GM21526 (cell line): Measurements from ENCODE around the gene GPR183.

Experiments
- ATAC-seq: cut with Tn5 transposase; IDR thresholded peaks from one replicate; pipeline ENCODE4 v1.9.1; 2021; ENCODE audit warnings: moderate library complexity; ENCODE audit not compliant: unreplicated experiment, low FRiP score

Gene GPR183

GRCh38 chr13:99339736-99340397, 32.7 kb upstream of the GPR183 start:
- no peak for ATAC-seq

- ATAC-seq, result no peak
Observed at GRCh38 chr13:99339230-99339721, 32.1 kb upstream of the GPR183 start.

GRCh38 chr13:99335603-99336002, 28.4 kb upstream of the GPR183 start:
- ATAC-seq, result no peak

- ATAC-seq, result no peak
Observed at GRCh38 chr13:99335087-99335486, 27.9 kb upstream of the GPR183 start.

GRCh38 chr13:99334221-99334620, 27.0 kb upstream of the GPR183 start:
- ATAC-seq, result no peak

GRCh38 chr13:99332456-99332855, 25.3 kb upstream of the GPR183 start:
- ATAC-seq, result peak; percentile 16

- peak; percentile 83 for ATAC-seq
Observed at GRCh38 chr13:99331881-99332293, 24.7 kb upstream of the GPR183 start.

GRCh38 chr13:99330942-99331341, 23.7 kb upstream of the GPR183 start:
- no peak for ATAC-seq

- ATAC-seq, result no peak
Observed at GRCh38 chr13:99329477-99329876, 22.3 kb upstream of the GPR183 start.

- no peak for ATAC-seq
Observed at GRCh38 chr13:99327761-99328160, 20.6 kb upstream of the GPR183 start.

- no peak for ATAC-seq
Observed at GRCh38 chr13:99327126-99327525, 19.9 kb upstream of the GPR183 start.

- no peak for ATAC-seq
Observed at GRCh38 chr13:99326012-99326411, 18.8 kb upstream of the GPR183 start.

- ATAC-seq, result no peak
Observed at GRCh38 chr13:99323488-99323887, 16.3 kb upstream of the GPR183 start.

- peak; percentile 73 for ATAC-seq
Observed at GRCh38 chr13:99322297-99323103, 15.3 kb upstream of the GPR183 start.

- no peak for ATAC-seq
Observed at GRCh38 chr13:99321709-99322108, 14.5 kb upstream of the GPR183 start.

- ATAC-seq, result no peak
Observed at GRCh38 chr13:99320693-99321481, 13.7 kb upstream of the GPR183 start.

- ATAC-seq, result no peak
Observed at GRCh38 chr13:99316657-99317256, 9.6 kb upstream of the GPR183 start.

- no peak for ATAC-seq
Observed at GRCh38 chr13:99316224-99316623, 9.0 kb upstream of the GPR183 start.

GRCh38 chr13:99315186-99315585, 8.0 kb upstream of the GPR183 start:
- ATAC-seq, result no peak

- no peak for ATAC-seq
Observed at GRCh38 chr13:99314640-99315176, 7.5 kb upstream of the GPR183 start.
